ENCODE data around the gene GP9.

GP9 gene

GRCh38 chr3:129059311-129059958 lies 1.1 kb upstream of the GP9 start:
- no peaks in the 10 kb centered on the region for H3K27me3 ChIP-seq
- no peak for TF ChIP-seq CTCF (IDR thresholded peaks at IDR 0.05)

GRCh38 chr3:129061023-129061887 lies 676 bp downstream of the GP9 start:
- Histone ChIP-seq H3K36me3 (no peaks in the 10 kb centered on the region), H3K9me3 (no peaks in the 10 kb centered on the region), H3K4me3 (ENCODE audit: low read depth in 1 of 2, low read length in 1 of 2) (no peak overlapping the region), H3K27ac (no peak overlapping the region), H3K4me1 (ENCODE audit: control insufficient read depth in 1 of 2, insufficient read depth in 1 of 2, low read depth in 1 of 2, low read length in 1 of 2) (peaks cover 8 to 16% of the 10 kb centered on the region in 2 experiments), H3K27me3 (no peaks in the 10 kb centered on the region)
- TF ChIP-seq CTCF (IDR thresholded peaks at IDR 0.05), result no peak

More at GRCh38 chr3:129059311-129059958, 1.1 kb upstream of the GP9 start:
- Histone ChIP-seq H3K27ac (no peak overlapping the region), H3K36me3 (no peaks in the 10 kb centered on the region), H3K9me3 (no peaks in the 10 kb centered on the region), H3K4me1 (ENCODE audit: control insufficient read depth in 1 of 2, insufficient read depth in 1 of 2, low read depth in 1 of 2, low read length in 1 of 2) (peaks cover 8 to 20% of the 10 kb centered on the region in 2 experiments), H3K4me3 (ENCODE audit: low read depth in 1 of 2, low read length in 1 of 2) (no peak overlapping the region)

- Histone ChIP-seq H3K9me3 (no peaks in the 10 kb centered on the region), H3K27ac (no peak overlapping the region), H3K4me1 (ENCODE audit: control insufficient read depth in 1 of 2, insufficient read depth in 1 of 2, low read depth in 1 of 2, low read length in 1 of 2) (peaks cover 8 to 15% of the 10 kb centered on the region in 2 experiments), H3K36me3 (no peaks in the 10 kb centered on the region), H3K4me3 (ENCODE audit: low read depth in 1 of 2, low read length in 1 of 2) (no peak overlapping the region), H3K27me3 (no peaks in the 10 kb centered on the region)
- no peak for TF ChIP-seq CTCF (IDR thresholded peaks at IDR 0.05)
Observed at GRCh38 chr3:129061888-129062834, 1.6 kb downstream of the GP9 start.

- H3K4me3 ChIP-seq (ENCODE audit: low read depth in 1 of 2, low read length in 1 of 2), result no peak overlapping the region
- H3K27me3 ChIP-seq, result no peaks in the 10 kb centered on the region
- H3K36me3 ChIP-seq, result no peaks in the 10 kb centered on the region
- peaks cover 12 to 15% of the 10 kb centered on the region in 2 experiments for H3K4me1 ChIP-seq (ENCODE audit: control insufficient read depth in 1 of 2, insufficient read depth in 1 of 2, low read depth in 1 of 2, low read length in 1 of 2)
- no peak overlapping the region for H3K27ac ChIP-seq
- TF ChIP-seq CTCF (IDR thresholded peaks at IDR 0.05), result no peak
- H3K9me3 ChIP-seq, result no peaks in the 10 kb centered on the region
Observed at GRCh38 chr3:129063091-129063640, 2.6 kb downstream of the GP9 start.
